Activated T-cell treated with anti-CD3 and anti-CD28 coated beads for 24 hours (primary cell): ENCODE measurements around the gene ARHGAP45.

Experiments used
- DNase-seq: peaks from one replicate; pipeline ENCODE4 v3.0.0-alpha.2; 2020; ENCODE audit warnings: low read depth

ARHGAP45 gene

DNA sequence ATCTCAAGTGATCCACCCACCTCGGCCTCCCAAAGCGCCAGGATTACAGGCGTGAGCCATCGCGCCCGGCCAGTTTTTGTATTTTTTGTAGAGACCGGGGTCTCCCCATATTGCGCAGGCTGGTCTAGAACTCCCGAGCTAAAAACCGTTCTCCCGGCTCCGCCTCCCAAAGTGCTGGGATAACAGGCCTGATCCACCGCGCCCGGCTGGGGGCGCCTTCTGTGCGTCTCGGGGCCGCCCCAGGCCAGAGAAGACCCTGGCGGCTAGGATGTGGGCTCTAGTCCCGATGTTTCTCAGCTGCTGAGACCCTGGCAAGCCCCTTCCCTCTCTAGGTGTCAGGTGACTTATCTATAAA lies 3.6 kb downstream of the ARHGAP45 start:
- DNase-seq: no peak

DNA sequence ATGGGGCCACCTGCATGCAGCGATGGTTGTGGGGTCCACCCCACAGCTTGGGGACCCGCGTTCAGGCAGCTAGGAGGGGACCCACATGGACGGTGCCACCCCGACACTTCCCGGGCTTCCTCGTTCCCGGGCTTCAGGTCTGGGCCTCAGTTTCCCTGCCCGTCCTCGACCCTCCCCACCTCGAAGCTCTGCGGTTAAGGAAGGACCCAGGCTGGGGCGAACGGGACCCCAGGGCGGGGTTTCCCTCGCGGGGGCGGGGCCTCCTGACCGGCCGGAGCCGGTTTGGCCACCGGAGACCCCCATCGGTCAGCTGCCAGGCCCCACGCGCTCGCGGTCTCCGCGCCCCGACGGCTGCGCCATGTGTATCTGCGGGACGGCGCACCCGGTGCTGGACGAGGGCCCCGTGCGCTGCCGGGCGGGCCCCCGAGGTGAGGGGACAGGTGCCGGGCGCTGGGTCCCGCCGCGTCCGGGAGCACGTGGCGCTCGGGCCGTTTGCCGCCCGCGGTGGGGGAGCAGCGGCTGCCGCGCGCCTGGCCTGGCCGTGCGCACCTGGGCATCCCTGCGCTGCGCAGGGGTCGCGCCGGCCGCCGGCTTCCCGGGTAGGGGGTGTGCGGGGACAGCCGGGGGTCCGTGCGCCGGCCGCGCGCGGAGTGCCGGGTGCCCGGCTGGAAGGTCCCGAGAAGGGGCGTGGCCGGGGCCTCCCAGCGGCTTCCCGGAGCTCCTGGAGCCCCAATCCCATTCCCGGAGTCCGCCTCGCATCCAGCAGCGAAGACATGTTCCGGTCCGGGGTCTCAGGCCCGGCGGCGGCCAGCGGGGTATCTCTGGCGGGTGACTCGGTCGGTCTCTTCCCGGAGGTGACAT lies 4.2 kb downstream of the ARHGAP45 start:
- no peak for DNase-seq

DNA sequence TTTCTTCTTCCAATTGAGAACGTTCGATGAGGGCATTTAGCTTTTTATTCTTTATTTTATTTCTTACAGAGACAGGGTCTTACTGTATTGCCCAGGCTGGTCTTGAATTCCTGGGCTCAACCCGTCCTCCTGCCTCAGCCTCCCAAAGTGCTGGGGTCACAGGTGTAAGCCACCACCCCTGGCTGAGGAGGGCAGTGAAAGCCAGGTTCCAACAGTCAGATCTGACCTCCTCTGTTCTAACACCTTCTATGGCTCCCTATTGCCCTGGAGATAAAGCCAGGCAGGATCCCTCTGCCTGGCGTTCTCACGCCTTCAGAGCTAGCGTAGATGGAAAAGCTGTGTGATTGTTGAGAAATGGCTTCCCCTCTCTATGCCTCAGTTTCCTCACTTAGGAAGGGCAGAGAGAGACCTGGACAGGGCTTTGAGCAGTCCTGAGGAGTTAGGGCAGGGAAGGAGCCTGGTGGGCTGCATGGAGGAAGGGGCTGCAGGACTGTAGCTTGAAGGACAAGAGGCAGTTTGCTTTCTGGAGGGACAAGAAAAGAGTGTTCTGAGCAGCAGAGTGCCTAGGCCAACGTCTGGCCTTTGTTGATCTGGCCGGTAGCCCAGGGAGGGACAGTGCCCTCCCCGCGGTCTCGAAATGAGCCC lies 5.5 kb downstream of the ARHGAP45 start:
- DNase-seq: no peak

DNA sequence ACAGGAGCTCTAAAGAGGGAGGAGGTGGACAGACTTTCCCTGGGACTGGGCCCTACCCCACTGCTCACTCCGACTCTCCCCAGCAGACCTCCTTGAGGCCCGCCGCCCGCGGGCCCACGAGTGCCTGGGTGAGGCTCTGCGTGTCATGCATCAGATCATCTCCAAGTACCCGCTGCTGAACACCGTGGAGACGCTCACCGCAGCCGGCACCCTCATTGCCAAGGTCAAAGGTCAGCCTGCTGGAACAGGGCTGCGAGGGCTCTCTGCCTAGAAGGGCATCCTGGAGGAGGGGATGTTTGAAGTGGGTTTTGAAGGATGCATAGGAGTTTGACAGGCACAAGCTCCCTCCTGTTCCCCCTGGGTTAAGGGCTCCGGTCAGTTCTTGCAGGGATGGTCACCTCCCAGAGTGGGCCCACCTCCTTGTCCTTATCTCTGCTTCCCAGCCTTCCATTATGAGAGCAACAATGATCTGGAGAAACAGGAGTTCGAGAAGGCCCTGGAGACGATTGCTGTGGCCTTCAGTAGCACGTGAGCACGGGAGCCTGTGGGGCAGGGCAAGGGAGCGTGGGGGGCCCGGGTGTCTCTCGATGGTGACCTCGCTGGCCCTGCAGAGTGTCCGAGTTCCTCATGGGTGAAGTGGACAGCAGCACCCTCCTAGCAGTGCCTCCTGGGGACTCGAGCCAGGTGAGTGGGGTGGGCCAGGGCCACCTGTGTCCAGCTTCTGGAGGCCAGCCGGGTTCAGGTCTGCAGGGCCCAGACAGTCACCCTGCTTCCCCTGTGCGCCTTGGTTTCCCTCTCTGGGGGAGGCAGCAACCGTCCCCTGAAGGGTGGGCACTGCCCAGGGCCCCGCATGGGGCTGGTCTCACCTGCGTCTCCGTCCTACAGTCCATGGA lies 6.3 kb downstream of the ARHGAP45 start:
- DNase-seq: no peak

DNA sequence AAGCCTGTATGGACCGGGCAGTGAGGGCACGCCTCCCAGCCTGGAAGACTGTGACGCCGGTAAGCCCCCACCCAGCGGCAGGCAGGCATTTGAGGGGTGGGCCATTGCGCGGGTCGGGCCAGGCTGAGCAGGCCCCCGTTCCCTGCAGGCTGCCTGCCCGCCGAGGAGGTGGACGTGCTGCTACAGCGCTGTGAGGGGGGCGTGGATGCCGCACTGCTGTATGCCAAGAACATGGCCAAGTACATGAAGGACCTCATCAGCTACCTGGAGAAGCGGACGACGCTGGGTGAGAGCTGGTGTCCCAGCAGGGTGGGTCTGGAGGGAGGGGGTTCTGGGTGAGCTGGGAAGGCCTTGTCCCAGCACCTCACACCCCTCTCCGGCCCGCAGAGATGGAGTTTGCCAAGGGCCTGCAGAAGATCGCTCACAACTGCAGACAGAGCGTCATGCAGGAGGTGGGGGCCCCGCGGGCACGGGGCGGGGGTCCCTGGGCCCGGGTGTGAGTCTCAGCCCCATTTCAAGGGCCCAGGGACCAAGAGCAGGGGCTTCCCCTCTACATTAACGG lies 7.1 kb downstream of the ARHGAP45 start:
- no peak for DNase-seq

DNA sequence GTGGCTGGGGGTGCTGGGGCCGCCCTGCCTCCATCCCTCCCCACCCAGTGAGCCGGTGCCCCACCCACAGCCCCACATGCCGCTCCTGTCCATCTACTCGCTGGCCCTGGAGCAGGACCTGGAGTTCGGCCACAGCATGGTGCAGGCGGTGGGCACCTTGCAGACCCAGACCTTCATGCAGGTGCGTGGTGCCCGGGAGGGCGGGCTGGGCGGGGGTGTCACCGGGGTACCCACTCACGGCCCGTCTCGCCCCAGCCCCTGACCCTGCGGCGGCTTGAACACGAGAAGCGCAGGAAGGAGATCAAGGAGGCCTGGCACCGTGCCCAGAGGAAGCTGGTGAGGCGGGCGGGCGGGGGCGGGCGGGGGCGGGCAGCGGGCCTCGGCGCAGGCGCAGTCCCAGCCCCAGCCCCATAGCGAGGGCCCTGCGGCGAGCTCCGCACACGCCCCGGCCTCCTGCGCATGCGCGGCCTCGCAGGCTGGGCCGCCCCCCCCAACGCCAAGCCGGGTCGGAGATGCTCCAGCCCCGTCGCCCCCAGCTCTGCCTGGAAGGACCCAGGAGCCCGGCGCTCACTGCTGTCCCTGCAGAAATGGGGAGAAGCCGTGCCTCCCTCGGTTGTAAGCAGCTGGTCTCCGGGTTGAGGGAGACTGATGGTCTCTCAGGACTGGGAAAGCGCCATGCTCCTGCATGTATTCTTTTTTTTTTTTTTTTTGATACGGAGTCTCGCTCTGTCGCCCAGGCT lies 7.7 kb downstream of the ARHGAP45 start:
- DNase-seq: peak; percentile 73

DNA sequence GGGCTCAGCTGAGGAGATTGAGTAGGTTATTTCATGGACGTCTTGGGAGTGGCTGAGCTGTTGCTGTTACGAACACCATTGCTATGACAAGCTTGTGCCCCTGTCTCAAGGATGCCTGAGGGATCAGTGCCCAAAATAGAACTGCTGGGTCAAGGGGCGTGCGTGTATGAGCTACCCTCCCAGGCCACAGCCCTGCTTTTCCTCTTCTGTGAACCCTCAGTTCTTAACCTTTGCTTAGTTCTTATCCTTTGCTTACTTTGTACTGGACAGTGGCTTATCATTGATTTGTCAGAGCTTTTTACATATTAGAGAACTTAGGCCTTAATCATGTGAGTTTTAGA lies 9.0 kb downstream of the ARHGAP45 start:
- DNase-seq: no peak

DNA sequence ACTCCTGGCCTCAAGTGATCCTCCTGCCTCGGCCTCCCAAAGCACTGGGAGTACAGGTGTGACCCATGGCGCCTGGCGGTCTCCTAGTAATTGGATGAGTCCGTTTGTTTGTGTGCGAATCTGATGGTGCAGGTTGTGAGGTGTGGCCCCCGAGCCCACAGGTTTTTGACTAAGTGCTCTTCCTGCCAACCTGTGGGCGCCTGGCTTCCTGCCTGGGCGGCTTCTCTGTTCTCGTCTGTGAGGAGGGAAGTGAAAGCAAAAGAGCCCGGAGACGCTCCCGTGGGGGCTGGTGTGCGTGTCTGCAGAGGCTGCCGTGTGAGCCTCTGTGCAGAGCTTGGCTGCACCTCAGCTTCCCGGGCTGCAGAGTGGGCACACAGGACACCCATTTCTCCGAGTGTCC lies 10.0 kb downstream of the ARHGAP45 start:
- peak; percentile 89 for DNase-seq

DNA sequence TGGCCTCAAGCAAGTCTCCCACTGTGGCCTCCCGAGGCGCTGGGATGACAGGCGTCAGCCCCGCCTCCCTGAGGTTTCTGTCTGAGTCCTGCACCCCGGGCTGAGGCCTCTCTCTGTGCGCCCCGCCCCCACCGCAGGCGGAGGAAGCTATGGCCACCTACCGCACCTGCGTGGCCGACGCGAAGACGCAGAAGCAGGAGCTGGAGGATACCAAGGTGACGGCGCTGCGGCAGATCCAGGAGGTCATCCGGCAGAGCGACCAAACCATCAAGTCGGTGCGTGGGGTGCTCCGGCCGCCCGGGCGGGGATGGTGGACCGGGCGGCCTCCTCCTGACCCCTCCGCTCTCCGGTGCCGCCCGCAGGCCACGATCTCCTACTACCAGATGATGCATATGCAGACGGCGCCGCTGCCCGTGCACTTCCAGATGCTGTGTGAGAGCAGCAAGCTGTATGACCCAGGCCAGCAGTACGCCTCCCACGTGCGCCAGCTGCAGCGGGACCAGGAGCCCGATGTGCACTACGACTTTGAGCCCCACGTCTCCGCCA lies 12.7 kb downstream of the ARHGAP45 start:
- DNase-seq: no peak

DNA sequence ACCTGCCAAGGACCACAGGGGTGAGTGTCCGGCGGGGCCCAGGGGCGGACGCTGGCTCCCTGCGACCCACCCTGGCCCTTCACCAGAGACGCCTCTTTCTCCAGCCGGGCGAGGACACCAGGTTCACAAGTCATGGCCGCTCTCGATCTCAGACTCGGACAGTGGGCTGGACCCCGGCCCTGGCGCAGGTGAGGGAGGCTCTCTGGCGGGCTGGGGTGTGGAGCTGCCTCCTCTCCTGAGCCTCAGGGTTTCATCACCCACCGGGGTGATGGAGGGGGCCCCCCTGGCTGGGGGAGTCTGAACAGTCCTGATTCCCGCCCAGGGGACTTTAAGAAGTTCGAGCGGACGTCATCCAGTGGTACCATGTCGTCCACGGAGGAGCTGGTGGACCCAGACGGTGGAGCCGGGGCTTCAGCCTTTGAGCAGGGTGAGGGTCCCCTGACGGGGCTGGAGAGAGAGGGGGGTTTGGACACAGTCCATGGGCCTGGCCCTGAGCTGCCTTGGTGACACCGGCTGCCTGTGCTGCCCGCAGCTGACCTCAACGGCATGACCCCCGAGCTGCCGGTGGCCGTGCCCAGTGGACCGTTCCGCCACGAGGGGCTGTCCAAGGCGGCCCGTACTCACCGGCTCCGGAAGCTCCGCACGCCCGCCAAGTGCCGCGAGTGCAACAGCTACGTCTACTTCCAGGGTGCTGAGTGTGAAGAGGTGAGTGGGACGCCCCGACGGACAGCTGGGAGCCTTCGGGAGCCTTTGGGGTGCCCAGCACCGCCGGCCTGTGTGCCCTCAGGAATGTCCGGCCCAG lies 13.6 kb downstream of the ARHGAP45 start:
- DNase-seq: no peak

DNA sequence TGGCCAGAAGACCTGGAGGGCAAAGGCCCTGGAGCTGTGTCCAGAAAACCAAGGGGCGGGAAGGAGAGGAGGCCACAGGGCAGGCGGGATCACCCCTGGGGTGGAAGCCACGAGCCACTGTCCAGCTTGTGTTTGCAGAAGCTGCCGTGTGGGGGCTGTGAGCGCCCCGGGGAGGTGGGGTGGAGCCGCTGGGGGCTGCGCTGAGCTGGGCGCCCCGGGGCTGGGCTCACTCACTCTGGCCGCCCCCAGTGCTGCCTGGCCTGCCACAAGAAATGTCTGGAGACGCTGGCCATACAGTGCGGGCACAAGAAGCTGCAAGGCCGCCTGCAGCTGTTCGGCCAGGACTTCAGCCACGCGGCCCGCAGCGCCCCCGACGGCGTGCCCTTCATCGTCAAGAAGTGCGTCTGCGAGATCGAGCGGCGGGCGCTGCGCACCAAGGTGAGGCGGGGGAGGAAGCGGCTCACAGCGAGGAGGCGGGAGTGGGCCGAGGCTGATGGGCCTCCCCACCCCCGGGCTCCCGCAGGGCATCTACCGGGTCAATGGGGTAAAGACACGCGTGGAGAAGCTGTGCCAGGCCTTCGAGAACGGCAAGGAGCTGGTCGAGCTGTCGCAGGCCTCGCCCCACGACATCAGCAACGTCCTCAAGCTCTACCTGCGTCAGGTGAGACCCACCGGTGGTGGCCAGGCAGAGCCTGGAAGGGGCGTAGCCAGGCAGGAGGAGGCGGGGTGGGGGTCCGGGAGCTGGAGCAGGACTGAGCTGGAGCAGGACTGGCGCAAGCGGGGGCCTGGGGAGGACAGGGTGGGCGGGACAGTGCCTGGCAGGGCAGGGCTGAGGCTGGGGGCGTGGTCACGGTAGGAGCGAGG lies 14.6 kb downstream of the ARHGAP45 start:
- no peak for DNase-seq

DNA sequence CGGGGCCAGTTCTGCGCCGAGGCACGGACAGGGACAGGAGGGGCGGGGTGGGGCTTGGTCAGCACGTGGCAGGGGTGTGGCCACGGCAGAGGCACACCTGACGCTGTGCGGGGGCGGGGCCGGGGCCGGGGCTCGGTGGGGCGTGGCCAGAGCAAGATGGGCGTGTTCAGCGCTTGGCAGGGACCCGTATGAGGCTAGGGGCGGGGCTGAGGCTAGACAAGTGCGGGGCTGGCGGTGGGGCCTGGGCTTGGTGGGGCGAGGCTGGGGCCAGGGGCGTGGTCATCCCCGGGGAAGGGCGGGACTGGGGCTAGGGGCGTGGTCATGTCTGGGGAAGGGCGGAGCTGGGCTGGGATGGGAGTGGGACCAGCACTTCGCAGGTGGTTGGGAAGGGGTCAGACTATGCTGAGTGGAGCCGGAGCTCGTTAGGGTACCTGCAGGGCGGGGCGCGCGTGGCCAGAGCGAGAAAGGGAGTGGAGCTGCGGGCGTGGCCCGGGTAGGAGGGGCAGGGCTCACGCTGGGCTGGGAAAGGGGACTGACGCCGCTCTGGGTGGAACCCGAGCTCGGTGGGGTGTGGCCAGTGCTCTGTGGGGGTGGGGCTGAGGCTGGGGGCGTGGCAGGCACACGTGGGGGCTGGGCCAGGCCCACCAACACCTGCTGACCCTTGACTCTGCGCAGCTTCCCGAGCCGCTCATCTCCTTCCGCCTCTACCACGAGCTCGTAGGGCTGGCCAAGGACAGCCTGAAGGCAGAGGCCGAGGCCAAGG lies 15.4 kb downstream of the ARHGAP45 start:
- DNase-seq: no peak

DNA sequence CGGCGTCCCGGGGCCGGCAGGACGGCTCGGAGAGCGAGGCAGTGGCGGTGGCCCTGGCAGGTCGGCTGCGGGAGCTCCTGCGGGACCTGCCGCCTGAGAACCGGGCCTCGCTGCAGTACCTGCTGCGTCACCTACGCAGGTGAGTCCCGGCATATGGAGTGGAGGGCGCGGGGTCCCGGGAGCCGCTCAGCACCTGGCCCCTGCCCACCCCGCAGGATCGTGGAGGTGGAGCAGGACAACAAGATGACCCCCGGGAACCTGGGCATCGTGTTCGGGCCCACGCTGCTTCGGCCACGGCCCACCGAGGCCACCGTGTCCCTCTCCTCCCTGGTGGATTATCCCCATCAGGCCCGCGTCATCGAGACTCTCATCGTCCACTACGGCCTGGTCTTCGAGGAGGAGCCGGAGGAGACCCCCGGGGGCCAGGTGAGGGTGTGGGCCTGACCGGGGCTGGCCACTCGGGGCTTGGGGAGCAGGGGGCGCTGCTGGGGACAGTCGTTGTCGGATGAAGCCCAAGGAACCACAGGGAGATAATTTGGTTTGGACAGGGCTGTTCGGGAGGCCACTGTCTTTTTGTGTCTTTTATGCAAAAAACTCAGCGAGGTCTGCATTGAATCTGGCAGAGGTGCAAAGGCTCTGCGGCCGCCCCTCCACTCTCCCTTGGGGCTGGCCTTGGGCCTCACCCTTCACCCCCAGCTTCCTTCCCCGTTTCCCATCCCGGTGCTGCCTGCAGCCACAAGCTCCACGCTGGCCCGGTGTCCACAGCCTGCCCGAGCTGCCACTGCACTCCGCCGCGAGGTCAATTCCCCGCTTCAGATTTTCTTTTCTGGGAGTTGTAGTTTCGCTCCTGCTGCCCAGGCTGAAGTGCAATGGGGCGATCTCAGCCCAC lies 16.2 kb downstream of the ARHGAP45 start:
- no peak for DNase-seq

DNA sequence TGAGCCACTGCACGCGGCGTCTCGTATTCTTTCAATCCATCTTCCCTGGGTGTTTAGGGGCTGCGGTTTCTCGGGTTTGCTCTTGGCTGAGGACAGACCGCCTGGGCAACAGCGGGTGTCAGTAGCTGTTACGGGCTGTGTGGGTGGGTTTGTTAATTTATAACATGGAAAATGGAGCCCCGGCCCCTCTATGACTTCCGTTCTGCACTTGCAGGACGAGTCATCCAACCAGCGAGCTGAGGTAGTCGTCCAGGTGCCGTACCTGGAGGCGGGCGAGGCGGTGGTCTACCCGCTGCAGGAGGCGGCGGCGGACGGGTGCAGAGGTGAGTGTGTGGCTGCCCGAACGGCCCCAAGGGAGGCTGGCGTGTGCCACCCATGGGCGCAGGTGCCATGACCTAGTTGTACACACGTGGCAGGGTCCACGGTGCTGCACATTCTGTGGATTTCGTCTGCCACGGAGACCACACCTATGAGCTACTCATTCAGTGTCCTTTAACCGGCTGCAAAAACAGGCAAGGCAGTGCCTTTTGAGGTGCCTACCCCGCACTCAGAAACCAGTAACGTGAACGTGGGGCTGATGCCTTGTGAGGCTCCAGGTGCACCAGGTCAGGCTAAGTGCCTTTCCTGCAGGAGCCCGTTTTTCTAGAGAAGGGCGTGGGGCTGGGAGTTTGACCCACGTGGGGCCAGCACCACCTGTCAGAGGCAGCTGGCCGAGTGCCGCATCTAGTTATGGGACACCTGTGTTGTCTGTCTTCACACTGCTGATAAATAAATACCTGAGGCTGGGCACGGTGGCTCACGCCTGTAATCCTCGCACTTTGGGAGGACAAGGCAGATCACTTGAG lies 17.3 kb downstream of the ARHGAP45 start:
- DNase-seq: no peak

DNA sequence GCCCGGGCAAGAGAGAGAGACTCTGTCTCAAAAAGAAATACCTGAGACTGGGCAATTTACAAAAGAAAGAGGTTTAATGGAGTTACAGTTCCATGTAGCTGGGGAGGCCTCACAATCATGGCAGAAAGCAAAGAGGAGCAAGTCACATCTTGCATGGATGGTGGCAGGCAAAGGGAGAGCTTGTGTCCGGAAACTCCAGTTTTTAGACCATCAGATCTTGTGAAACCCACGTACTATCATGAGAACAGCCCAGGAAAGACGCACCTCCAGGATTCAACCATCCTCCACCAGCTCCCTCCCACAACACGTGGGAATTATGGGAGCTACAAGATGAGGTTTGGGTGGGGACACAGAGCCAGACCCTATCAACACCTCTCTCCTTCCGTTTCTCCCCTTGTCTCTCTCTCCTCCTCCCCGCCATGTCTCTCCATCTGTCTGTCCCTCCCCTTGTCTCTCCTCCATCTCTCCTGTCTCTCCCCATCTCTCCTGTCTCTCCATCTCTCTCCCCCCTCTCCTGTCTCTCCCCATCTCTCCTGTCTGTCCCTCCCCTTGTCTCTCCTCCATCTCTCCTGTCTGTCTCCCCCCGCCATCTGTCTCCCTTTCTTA lies 18.2 kb downstream of the ARHGAP45 start:
- DNase-seq: no peak

DNA sequence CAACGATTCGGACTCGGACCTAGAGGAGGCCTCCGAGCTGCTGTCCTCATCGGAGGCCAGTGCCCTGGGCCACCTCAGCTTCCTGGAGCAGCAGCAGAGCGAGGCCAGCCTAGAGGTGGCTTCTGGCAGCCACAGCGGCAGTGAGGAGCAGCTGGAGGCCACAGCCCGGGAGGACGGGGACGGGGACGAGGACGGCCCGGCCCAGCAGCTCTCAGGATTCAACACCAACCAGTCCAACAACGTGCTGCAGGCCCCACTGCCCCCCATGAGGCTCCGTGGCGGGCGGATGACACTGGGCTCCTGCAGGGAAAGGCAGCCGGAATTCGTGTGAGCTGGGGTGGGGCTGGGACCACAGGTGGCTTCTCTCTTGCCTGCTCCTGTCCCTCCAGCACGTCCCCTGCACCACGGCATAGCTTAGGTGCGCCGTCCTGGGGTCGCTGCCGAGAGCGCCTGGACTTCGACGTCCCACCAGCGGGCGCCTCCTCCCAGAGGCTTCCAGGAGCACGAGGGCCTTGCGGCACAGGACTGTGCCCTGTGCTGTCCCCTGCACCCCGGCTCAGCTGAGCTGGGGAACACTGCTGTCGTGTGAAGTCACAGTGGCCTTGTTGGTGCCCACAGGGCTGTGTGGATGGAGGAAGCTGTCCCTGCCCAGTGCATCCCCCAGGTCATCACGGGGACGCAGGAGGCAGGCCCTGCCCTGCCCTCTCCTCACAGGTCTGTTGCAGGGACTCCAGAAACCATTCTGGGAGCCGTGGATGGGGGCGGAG lies 18.9 kb downstream of the ARHGAP45 start:
- DNase-seq: no peak
